Smooth muscle cell (in vitro differentiated cells): ENCODE results near the gene TEX261. TPM values are rescaled to one million over a fixed set of nuclear protein-coding genes. Genes with fewer than 3 reads are reported as not detected.

Source experiments
- DNase-seq: peaks from one replicate; lab custom pipeline; 2025; ENCODE audit not compliant: unreplicated experiment; lab: John Stamatoyannopoulos, UW
- H2AFZ ChIP-seq: fragments of 200-600 bp; sonication (generic); 2 replicates; pipeline ENCODE4 v1.6.0; 2016; ENCODE audit warnings: antibody characterized with exemption, low read depth, mild to moderate bottlenecking
- H3F3A ChIP-seq: fragments of 200-600 bp; sonication (generic); 2 replicates; pipeline ENCODE4 v1.6.0; 2017; ENCODE audit warnings: antibody characterized with exemption, low read depth
- H3K27ac ChIP-seq: fragments of 200-600 bp; sonication (generic); 2 replicates; pipeline ENCODE4 v1.5.1; 2016; ENCODE audit warnings: low read depth, mild to moderate bottlenecking
- H3K27me3 ChIP-seq: fragments of 200-600 bp; sonication (generic); 2 replicates; pipeline ENCODE4 v1.6.1; 2016; ENCODE audit warnings: low read depth, mild to moderate bottlenecking
- H3K36me3 ChIP-seq: fragments of 200-600 bp; sonication (generic); 2 replicates; pipeline ENCODE4 v1.5.1; 2016; ENCODE audit warnings: low read depth
- H3K4me1 ChIP-seq: fragments of 200-600 bp; sonication (generic); 2 replicates; pipeline ENCODE4 v1.5.1; 2016; ENCODE audit warnings: low read depth
- H3K4me2 ChIP-seq: fragments of 200-600 bp; sonication (generic); 2 replicates; pipeline ENCODE4 v1.6.0; 2016; ENCODE audit warnings: mild to moderate bottlenecking
- H3K4me3 ChIP-seq: fragments of 200-600 bp; sonication (generic); 2 replicates; pipeline ENCODE4 v1.5.1; 2016; ENCODE audit warnings: mild to moderate bottlenecking
- H3K79me2 ChIP-seq: fragments of 200-600 bp; sonication (generic); 2 replicates; pipeline ENCODE4 v1.6.0; 2016; ENCODE audit warnings: low read depth, mild to moderate bottlenecking
- H3K9ac ChIP-seq: fragments of 200-600 bp; sonication (generic); 2 replicates; pipeline ENCODE4 v1.6.0; 2016; ENCODE audit warnings: low read depth
- H3K9me3 ChIP-seq: fragments of 200-600 bp; sonication (generic); replicated peaks from 2 replicates; pipeline ENCODE4 v1.5.1; 2016; ENCODE audit warnings: low read depth
- H4K20me1 ChIP-seq: fragments of 200-600 bp; sonication (generic); 2 replicates; pipeline ENCODE4 v1.6.0; 2016; ENCODE audit warnings: low read depth
- CTCF ChIP-seq: fragments of 200-600 bp; sonication (generic); IDR thresholded peaks from 2 replicates; pipeline ENCODE4 v1.5.1; 2017; ENCODE audit warnings: borderline replicate concordance, mild to moderate bottlenecking, antibody characterized with exemption; ENCODE audit not compliant: insufficient read depth, poor library complexity, severe bottlenecking
- WGBS: methylation state at CpG from one replicate; pipeline ENCODE4 v1.1.7; 2016; ENCODE audit warnings: low lambda C conversion rate; 5-methylcytosine and 5-hydroxymethylcytosine counted together
- polyA plus RNA-seq: library from polyadenylated mRNA; unstranded; fragments of >200 nt; fragmentation: Nextera tagmentation; extraction: Ambion mirVana; gene quantifications from 2 replicates; pipeline ENCODE4 v1.2.1, GENCODE V29; 2016
- total RNA-seq: library from RNA; depleted of rRNA; stranded (reverse); fragments of >200 nt; gene quantifications from 2 replicates; pipeline ENCODE4 v1.2.3, GENCODE V29; 2014

Gene TEX261
- total and polyA plus RNA-seq, 2 experiments from 2014 or later, result 29.3 to 35.2 TPM

- Histone ChIP-seq H3K4me2 (no peak overlapping the region), H3F3A (no peaks in the 10 kb centered on the region), H3K4me1 (peaks cover 11% of the 10 kb centered on the region), H3K27me3 (no peaks in the 10 kb centered on the region), H3K27ac (no peak overlapping the region), H3K79me2 (peaks cover 25% of the 10 kb centered on the region), H3K9ac (no peak overlapping the region), H2AFZ (no peak overlapping the region), H4K20me1 (peaks cover 27% of the 10 kb centered on the region), H3K36me3 (no peaks in the 10 kb centered on the region), H3K4me3 (no peak overlapping the region), H3K9me3 (no peaks in the 10 kb centered on the region)
- 96% methylated on average over 9 of the region's 9 CpGs for WGBS
- no peak for TF ChIP-seq CTCF
- DNase-seq, result no peak
Observed at GRCh38 chr2:70991742-70992141, 2.9 kb downstream of the TEX261 start.

- no peak overlapping the region for H2AFZ ChIP-seq
- H3K4me3 ChIP-seq, result no peak overlapping the region
- H3K27ac ChIP-seq, result no peak overlapping the region
- TF ChIP-seq CTCF, result no peak
- H4K20me1 ChIP-seq, result peaks cover 27% of the 10 kb centered on the region
- no peaks in the 10 kb centered on the region for H3K27me3 ChIP-seq
- no peak overlapping the region for H3K4me2 ChIP-seq
- no peaks in the 10 kb centered on the region for H3K9me3 ChIP-seq
- H3K79me2 ChIP-seq, result peaks cover 25% of the 10 kb centered on the region
- 96% methylated on average over 5 of the region's 5 CpGs for WGBS
- H3F3A ChIP-seq, result no peaks in the 10 kb centered on the region
- H3K9ac ChIP-seq, result no peak overlapping the region
- H3K4me1 ChIP-seq, result peaks cover 11% of the 10 kb centered on the region
- H3K36me3 ChIP-seq, result no peaks in the 10 kb centered on the region
- no peak for DNase-seq
Observed at GRCh38 chr2:70991142-70991541, 3.5 kb downstream of the TEX261 start.

GRCh38 chr2:70990216-70990615 lies 4.5 kb downstream of the TEX261 start:
- Histone ChIP-seq H3F3A (no peaks in the 10 kb centered on the region), H3K36me3 (no peaks in the 10 kb centered on the region), H4K20me1 (peaks cover 34% of the 10 kb centered on the region), H2AFZ (no peak overlapping the region), H3K4me1 (peaks cover 11% of the 10 kb centered on the region), H3K4me3 (no peak overlapping the region), H3K9ac (no peak overlapping the region), H3K79me2 (peaks cover 25% of the 10 kb centered on the region), H3K4me2 (no peak overlapping the region), H3K27ac (no peak overlapping the region), H3K27me3 (no peaks in the 10 kb centered on the region), H3K9me3 (no peaks in the 10 kb centered on the region)
- 94% methylated on average over 5 of the region's 5 CpGs for WGBS
- TF ChIP-seq CTCF, result no peak
- DNase-seq, result no peak
